Left kidney (tissue), 2 donors: ENCODE measurements around the gene FILIP1L. TPM values are rescaled to one million over a fixed set of nuclear protein-coding genes. Genes with fewer than 3 reads are reported as not detected.
A peak's percentile ranks its signal among the peaks of the same experiment; 100 is the strongest.

Source experiments
- DNase-seq: peaks from one replicate; pipeline ENCODE4 v3.0.0-alpha.2; 2013
- polyA plus RNA-seq: library from polyadenylated mRNA; unstranded; fragments of 120-200 nt; gene quantifications from one replicate; pipeline ENCODE4 v1.2.1, GENCODE V29; 2013; ENCODE audit not compliant: insufficient read length

FILIP1L gene
- polyA plus RNA-seq, 1 donor = 16.3 TPM

GRCh38 chr3:100042166-100042981, 71.9 kb downstream of the FILIP1L start:
- DNase-seq = no peak

- peak; percentile 55 for DNase-seq
Observed at GRCh38 chr3:100041328-100041749, 73.0 kb downstream of the FILIP1L start.

- no peak for DNase-seq
Observed at GRCh38 chr3:100040451-100041225, 73.7 kb downstream of the FILIP1L start.

GRCh38 chr3:100039075-100039474, 75.2 kb downstream of the FILIP1L start:
- DNase-seq = no peak

- DNase-seq = no peak
Observed at GRCh38 chr3:100033903-100034471, 80.3 kb downstream of the FILIP1L start.

GRCh38 chr3:100033184-100033583, 81.1 kb downstream of the FILIP1L start:
- DNase-seq = no peak

GRCh38 chr3:100032243-100032642, 82.1 kb downstream of the FILIP1L start:
- no peak for DNase-seq

- no peak for DNase-seq
Observed at GRCh38 chr3:100030914-100031425, 83.3 kb downstream of the FILIP1L start.

- no peak for DNase-seq
Observed at GRCh38 chr3:100030346-100030745, 84.0 kb downstream of the FILIP1L start.

GRCh38 chr3:100029689-100030088, 84.6 kb downstream of the FILIP1L start:
- DNase-seq = no peak

- DNase-seq = no peak
Observed at GRCh38 chr3:100029052-100029451, 85.2 kb downstream of the FILIP1L start.

GRCh38 chr3:100027321-100027720, 87.0 kb downstream of the FILIP1L start:
- no peak for DNase-seq

- DNase-seq = no peak
Observed at GRCh38 chr3:100024520-100025303, 89.6 kb downstream of the FILIP1L start.

- no peak for DNase-seq
Observed at GRCh38 chr3:100023595-100023994, 90.7 kb downstream of the FILIP1L start.

- no peak for DNase-seq
Observed at GRCh38 chr3:100023150-100023549, 91.2 kb downstream of the FILIP1L start.

- DNase-seq = no peak
Observed at GRCh38 chr3:100022506-100022905, 91.8 kb downstream of the FILIP1L start.

- no peak for DNase-seq
Observed at GRCh38 chr3:100020876-100021644, 93.2 kb downstream of the FILIP1L start.

GRCh38 chr3:100019719-100020118, 94.6 kb downstream of the FILIP1L start:
- no peak for DNase-seq

- no peak for DNase-seq
Observed at GRCh38 chr3:100018806-100019205, 95.5 kb downstream of the FILIP1L start.

- DNase-seq = no peak
Observed at GRCh38 chr3:100010087-100010417, 104.2 kb downstream of the FILIP1L start.
